ENCODE results near the gene HEG1. TPM values are rescaled to one million over a fixed set of nuclear protein-coding genes. Genes with fewer than 3 reads are reported as not detected.

HEG1 gene
- total RNA-seq, 1 donor from 2014 or later = 78.3 TPM

DNA sequence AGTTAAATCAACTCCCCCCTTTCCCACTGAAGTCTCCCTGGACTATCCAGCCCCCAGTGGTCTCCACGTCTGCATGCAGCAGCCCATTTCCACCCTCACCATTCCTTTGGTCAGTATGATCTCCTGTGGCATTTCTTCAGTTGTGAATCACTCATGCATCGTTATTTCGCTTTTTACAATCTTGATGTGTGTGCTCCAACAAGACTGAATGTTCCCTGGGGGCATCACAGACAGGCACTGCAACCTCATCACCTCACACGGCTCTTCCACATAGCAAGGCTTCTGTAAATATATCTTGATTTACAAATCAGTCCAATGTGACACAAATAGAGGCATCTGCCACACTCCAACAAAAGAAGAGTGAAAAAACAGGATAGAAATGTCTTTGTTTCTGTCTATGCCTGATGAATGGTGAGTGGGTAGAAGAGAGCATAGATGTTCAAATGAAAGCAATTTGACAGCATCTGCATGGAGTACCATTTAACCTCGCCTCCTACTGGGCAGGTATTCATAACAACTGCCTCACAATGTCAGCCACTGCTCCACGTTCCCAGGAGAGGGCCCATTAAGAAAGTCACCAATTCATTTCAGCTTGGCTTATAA lies 5.2 kb downstream of the HEG1 start:
- DNase-seq (ENCODE audit: low spot score) = no peak

DNA sequence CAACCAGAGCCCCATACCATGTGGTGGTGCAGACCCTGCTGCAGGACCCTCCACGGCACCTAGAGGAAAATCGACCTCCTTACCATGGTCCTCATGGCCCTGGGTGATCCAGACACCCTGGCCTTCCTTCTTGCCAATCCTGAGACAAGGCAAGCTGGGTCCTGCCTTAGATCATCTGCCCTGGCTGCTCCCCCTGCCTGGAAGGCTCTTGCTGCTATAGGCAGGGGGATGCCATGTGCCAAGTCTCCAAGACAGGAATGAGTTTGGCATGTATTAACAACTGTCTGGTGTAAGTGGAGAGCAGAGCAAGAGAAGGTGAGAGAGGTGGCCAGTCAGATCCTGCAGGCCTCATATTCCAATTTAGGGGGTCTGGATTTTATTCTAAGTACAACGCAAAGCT lies 7.5 kb downstream of the HEG1 start:
- DNase-seq (ENCODE audit: low spot score) = no peak

DNA sequence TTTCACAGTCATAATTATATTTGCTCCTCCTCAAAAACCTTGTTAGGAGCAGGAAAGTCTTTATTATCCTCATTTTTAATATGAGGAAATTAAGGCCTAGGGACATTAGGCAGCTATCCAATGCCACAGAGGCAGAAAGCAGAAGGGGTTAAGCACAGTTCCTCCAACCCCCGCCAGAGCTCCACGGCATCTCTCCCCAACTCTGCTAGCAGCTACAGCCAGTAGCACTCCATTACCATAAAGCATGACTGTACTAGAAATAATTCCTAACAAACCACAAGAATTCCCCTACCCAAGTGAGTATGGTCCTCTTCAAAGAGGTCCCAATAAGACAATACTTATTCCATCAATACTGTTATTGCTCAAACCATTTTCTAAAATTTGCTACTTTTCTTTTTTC lies 9.8 kb downstream of the HEG1 start:
- no peak for DNase-seq (ENCODE audit: low spot score)

DNA sequence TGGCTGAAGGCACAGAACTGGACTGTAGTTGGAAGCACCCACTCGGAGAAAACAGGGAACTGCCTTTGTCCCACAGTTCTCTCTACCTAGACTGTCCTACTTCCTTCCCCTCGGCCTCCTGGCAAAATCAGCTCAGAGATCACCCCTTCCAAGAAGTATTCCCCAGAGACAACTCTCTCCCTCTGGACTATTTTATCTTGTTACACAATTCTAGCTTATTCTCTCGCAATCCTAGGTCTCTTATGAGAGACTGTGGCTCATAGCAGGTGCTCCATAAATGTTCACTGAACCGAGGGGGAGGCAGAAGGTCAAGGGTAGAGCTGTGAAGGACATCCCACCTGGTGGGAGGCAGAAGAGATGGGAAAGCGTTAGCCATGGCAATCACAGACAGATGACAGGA lies 10.6 kb downstream of the HEG1 start:
- no peak for DNase-seq (ENCODE audit: low spot score)

DNA sequence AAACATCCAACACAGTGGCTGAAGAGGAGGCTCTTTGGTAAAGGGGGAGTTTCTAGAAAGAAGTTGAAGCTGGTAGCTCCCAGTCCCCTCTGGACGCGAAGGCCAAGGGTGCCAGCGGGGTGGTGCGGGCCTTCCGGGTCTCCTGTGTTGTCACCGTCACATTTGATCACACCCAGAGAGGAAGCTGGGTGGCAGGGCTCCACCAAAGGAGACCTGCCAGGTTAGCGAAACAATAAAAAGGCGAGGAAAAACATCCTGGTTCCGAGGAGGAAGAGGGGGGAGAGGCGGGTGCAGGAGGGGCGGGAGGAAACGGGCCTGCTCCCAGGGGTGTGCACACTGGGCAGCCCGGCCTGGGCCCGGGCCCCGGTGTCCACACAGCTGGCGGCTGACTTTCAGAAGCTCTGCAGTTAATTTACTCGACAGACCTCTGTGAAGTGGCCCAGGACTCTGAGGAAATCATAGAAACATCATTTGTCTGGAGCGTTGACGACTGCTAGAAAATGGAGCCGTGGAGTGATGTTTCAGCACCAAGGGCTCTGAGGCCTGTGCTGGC lies 12.1 kb downstream of the HEG1 start:
- no peak for DNase-seq (ENCODE audit: low spot score)

DNA sequence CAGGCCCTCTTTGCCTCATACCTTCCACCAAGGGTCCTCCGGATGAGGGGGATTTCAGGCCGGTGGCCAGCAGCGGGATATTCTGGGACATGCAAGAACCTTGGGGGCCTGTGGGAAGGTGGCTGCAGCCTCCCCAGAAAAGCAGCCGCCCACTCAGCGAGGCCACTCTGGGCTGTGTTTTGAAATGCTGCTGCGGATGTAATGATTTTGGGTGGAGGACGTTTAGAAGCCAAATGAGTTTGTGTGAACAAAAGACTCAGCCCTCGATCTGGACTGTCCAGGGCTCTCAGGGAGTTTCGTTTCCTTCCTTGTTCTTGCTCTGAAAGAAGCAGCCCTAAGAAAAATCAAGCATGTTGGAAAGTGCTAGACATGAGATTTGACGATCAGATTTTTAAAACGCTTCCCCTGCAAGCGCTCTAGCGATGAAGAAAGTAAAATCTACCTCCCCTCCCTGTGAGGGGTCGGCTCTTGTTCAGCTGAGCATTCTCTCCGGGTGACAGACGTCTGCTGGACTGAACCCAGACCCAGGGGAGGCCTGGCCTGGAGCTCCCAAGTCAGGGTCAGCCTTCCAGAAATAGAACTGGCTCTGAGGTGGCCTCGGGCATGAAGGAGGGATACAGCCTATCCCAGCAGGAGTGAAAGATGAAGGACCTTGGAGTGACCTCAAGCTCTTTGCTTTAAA lies 12.9 kb downstream of the HEG1 start:
- no peak for DNase-seq (ENCODE audit: low spot score)

DNA sequence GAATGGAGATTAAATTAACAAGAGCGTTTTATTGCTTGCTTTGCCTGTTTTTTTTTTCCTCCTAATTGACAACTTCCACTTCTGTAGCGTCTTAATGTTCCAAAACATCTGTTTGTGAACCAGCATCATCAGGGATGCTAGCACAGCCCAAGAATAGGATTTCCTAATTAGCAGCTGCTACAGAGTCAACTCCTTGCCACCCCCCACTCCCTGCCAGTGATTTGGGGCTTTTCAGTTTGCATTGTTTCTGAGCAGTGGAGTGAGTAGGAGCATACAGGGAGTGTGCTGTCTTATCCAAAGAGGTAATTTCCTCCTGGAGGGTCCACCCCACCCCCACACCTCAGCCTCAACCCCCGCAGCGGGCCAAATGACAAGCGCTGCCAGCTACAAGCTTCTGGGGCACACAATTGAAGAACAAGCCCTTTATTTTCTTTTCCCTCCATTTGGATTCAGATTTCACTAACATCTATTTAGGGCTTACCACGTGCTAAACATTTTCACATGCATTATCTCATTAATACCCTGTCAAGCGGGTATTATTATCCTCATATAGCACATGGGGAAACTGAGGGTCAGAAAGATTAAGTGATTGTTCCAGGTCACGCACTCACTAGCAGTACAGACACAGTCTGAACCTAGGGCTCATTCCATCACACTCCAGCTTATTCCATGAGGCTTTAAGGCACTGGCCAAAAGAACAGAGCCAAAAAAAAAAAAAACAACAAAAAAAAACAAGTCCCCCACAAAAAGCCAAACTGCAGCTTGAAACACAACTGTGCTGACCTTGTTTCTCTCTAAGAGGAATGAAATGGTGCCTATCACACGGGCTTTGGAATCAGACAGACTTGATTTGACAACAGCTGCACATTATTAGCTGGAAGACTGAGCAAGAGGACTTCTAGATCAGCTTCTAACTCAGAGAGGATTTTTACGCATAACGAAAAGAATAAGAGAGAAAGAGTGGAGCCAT lies 16.4 kb downstream of the HEG1 start:
- no peak for DNase-seq (ENCODE audit: low spot score)

DNA sequence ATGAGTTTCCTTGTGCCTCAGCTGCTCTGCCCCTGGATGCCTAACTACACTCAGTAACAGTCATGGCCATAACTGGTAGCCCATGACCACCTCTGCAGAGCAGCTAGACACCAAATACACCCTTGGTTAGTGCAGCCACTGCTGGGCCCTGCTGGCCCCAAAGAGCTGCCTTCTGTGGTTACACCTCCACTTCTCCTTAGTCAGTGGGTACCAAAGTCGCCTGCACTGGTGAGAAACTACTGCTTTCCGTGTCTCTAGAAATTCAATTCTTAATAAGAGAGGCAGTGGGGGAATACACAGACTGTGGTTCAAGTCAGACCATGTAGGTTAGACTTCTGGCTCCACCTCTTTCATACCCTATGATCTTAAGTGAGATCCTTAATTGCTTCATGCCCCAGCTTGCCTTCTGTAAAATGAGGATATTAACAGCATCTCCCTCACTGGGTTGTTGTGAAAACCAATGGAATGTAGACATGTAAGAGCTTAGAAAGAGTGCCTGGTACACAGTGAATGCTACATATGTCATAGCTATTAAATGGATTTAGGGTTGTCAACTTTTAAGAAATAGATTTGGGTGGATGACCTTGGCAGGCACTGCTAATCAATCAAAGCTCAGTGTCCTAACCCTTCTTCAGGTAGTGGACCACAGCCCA lies 18.2 kb downstream of the HEG1 start:
- DNase-seq (ENCODE audit: low spot score) = no peak

DNA sequence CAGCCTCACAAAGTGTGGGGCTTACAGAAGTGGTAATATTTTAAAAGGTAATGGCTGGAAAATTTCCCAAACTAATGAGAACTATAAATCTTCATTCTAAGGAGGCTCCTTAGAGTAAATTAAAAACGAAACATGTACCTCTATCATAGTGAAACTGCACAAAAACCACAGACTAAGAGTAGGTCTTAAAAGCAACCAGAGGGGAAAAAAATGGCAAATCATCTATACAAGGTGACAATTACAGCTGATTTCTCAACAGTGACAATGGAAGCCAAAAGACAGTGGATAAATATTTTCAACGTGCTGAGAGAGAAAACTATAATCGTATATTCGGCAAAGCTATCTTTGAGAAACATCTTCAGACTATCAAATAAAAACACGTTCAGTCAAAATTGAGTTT lies 20.6 kb downstream of the HEG1 start:
- no peak for DNase-seq (ENCODE audit: low spot score)

DNA sequence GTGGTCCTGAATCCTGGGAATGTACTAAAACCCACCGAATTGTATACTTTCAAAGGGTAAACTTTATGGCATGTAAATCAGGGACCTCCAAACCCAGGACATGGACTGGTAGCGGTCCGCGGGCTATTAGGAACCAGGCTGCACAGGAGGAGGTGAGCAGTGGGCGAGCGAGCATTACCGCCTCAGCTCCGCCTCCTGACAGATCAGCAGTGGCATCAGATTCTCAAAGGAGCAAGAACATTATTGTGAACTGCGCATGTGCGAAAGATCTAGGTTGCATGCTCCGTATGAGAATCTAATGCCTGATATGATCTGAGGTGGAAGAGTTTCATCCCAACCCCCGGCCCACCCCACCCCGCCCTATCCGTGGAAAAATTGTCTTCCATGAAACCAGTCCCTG lies 22.2 kb downstream of the HEG1 start:
- DNase-seq (ENCODE audit: low spot score) = no peak

DNA sequence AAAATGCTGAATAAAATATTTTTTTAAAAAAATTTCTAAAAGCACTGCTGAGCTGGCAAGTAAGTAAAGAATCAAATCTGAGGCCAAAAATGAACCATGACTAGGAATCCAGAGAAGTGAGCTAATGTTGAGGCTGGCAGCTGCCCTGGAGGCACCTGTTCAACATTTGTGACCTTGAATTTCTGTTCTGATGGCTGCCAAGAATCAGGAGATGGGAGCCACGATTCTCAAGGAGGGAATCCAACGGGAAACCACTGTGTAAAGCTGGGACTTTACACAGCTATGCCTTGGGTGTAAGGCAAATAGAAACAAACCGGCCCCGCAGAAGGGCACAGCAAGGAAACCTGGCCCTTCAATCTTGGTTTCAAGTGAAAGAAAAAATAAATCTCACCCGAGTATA lies 22.7 kb downstream of the HEG1 start:
- no peak for DNase-seq (ENCODE audit: low spot score)

DNA sequence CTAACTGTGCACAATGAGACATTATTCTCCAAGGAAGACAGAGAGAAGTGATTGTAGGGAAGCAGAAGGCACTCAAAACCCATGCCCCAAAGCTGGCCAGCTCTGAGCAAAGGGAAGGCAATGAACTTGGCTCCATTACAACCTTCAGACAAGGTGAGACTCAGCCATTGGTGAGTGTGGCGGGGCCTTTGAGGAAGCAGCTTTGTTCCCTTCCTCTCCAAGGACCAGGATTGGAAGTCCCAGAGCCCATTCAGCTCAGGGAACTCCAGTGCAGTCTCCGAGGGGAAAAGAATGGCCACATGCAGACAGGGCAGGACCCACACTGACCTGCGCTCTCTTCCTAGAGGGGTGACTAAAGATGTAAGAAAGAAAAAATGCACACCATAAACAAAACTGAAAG lies 23.1 kb downstream of the HEG1 start:
- no peak for DNase-seq (ENCODE audit: low spot score)

DNA sequence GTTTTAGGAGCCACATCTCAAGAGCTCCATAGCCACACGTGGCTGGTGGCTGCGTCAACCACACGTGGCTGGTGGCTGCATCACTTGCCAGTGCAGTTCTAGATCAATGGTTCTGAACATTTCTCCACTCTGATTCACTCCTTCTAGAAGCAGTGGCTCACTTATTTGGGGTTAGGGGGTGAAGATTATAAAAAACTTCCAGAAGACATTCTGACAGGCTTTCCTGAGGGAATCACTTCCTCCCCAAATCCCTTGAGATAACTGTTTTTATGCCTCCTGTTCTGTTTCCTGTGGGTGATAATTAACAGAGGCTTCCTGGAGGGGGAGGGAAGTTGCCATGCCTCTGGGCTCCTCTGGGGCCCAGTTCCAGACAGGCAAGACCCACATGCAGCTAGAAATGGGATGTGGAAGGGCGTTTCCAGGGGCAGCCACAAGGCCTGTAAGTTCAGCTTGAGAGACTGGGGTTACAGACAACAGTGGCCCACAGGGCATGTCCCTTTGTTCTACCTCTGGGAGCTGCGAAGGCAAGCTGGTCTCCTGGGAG lies 23.6 kb downstream of the HEG1 start:
- DNase-seq (ENCODE audit: low spot score) = no peak

DNA sequence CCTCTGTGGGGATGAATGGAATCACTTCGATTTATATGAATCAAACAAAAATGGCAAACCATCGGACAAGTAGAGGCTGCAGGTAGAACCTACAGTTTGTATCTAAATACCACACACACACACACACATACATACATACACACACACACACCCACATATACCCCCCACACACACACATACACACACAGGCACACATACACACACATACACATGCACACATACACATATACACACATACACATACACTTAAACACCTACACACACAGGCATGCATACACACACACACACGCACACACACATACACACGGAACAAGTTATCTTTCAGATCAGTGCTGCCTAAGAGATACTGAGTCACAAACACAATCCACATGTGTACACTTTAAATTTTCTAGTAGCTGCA lies 24.3 kb downstream of the HEG1 start:
- DNase-seq (ENCODE audit: low spot score) = no peak

DNA sequence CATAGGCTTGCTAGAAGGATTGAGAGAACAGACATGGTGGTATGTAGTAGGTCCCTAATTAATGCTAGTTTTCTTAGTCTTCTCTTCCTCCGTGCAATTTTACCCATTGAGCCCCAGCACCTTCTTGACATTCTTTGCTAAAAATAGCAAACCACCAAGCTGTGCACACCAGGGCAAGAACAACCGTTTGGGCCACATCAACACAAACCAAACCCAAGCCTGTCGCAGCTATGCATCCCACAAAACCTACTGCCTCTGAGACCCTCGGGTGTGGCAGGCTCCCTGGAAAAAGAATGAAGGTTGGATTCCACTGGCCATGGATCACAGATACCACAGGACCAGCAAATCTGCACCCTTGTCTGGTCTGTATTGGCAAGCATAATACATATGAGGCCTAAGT lies 27.1 kb downstream of the HEG1 start:
- DNase-seq (ENCODE audit: low spot score) = no peak

DNA sequence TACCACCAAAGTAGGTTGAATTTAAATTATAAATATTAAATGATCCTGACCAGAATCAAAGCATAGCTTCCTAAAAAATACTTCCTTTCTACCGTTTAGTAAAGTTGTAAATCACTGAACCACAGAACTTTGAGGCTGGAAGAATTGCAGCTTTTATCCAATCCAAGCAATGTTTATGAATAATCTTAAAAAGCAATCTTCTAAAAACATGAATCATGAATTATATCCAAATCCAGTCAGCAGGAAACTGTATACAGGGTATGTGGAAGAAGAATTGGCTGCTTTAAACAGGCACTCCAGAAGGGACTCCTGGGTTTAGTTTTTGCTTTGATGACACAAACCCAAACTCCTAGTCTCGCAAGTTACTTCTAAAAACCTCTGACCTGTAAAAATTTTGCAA lies 30.2 kb downstream of the HEG1 start:
- no peak for DNase-seq (ENCODE audit: low spot score)

DNA sequence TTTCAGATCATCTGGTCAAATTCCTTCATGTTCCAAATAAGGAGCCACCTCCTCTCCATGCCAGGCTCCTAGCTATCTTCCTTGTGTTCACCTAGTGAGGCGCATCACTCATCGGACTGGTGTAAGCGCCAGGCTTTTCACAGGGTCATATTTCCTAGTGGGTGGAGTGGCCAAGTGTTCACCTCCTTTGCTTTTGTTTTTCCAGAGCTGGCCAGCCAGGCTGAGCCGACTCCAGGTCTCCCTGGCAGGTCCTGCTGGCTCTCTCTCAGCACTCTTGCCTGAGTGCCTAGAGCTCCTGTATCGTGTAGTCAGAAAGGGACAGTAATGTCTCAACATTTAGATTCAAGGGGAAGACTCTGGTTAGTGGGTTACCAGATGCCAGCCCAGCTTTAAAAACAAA lies 31.0 kb downstream of the HEG1 start:
- DNase-seq (ENCODE audit: low spot score) = no peak

DNA sequence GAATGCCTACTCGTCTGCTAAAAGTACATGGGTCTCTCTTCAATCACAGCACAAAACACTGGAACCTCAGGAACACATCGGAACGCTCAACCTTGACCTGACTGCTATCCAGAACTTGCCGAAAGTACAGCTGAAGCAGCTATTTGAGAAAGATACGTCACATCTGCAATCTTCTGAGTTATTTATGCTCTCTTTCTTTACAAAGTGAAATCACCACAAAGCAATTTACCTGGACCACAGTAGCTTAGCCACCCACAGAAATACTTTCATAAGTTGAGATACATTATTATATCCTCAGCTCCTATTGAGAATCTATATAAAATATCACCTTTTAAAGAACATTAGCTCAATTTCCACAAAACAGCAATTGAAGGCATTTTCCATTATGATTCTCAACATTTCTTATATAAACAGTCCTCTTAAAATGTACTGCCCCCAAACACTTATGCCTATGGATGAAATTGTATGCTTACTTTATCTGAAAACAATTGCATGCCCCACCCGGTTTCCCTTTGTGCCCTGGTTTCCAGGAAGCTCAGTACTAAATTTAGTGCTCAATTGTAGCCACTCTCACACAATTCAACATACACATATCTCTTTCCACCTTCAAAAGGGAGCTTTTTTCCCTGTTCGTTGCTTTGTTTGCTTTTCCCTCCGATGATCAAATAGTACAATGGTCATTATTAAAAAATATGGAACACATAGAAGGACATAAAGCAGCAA lies 31.8 kb downstream of the HEG1 start:
- DNase-seq (ENCODE audit: low spot score) = no peak

DNA sequence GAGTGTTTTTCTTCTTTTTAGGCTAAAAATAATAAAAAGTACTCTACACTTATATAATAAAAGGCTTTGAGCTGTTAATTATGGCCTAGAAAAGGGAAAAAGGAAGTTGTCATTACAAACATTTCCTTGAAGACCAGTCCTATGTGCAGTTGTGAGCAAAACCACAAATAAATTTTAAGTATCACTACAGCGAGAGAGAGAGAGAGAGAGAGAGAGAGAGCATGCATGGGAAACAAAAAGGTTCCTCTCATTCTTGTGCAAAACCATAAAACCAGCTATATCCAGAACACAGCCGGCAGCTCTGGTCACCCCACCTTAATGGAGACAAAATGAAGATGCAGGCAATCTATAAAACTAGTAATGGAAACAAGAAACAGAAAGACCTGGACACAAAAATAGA lies 33.6 kb downstream of the HEG1 start:
- DNase-seq (ENCODE audit: low spot score) = no peak

DNA sequence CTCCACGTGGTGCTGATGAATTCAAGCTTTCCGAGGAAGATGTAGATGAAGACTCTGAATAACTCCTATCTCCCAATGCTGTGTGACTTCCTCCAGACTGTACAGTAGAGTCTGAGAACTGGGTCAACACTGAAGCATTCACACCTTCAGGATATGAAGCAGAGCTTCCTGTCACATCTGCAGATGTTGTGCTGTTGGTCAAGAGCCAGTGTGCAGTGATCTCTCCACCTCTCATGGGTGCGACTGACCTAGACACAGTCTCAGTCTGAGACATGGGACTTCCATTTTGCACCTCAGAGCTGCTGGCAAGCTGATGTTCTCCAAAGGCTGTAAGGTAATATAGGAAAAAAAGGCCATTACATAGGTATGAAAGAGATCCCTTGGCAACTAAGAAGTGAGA lies 36.5 kb downstream of the HEG1 start:
- no peak for DNase-seq (ENCODE audit: low spot score)

DNA sequence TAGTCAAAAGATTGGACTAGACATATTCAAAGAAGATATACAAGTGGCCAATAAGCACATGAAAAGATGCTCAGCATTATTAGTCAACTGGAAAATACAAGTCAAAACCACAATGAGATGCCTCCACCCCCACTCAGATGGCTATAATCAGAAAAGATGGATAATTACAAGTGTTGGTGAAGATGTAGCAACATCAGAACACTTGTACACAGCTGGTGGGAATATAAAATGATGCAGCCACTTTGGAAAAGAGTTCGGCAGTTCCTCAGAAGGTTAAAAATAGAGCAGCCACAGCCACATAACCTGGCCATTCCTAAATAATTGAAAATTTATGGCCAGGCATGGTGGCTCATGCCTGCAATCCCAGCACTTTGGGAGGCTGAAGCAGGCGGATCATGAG lies 38.4 kb downstream of the HEG1 start:
- no peak for DNase-seq (ENCODE audit: low spot score)
